Epithelial cell of esophagus (primary cell): Measurements from ENCODE around the gene RANBP3.
A peak's percentile ranks its signal among the peaks of the same experiment; 100 is the strongest.
"Not testable (repeated sequence)": the region's sequence is repeated elsewhere in the genome, so short reads cannot be mapped to it uniquely, and the experiment has no call there.

Experiments
- DNase-seq: peaks from one replicate; pipeline ENCODE4 v3.0.0; 2010; ENCODE audit warnings: low read depth
- H3K4me3 ChIP-seq: 2 replicates; pipeline ENCODE4 v1.5.1; 2011; ENCODE audit warnings: mild to moderate bottlenecking, low read length, control low read depth
- CTCF ChIP-seq: IDR thresholded peaks from 2 replicates; pipeline ENCODE4 v1.5.1; 2011; ENCODE audit warnings: low read depth, mild to moderate bottlenecking, low read length, control low read depth, inconsistent platforms; ENCODE audit not compliant: insufficient read depth; ENCODE audit errors: missing control alignments

Gene RANBP3

GRCh38 chr19:5889288-5889971 lies 88.5 kb downstream of the RANBP3 start:
- H3K4me3 ChIP-seq = no peak overlapping the region
- TF ChIP-seq CTCF = no peak
- DNase-seq = no peak

GRCh38 chr19:5884065-5884811 lies 93.7 kb downstream of the RANBP3 start:
- DNase-seq = peak; percentile 53
- H3K4me3 ChIP-seq = not testable (repeated sequence)

- peak; percentile 35 for DNase-seq
- H3K4me3 ChIP-seq = not testable (repeated sequence)
These were observed 94.6 kb downstream of the RANBP3 start for GRCh38 chr19:5883157-5883873.

GRCh38 chr19:5882421-5882968 lies 95.4 kb downstream of the RANBP3 start:
- H3K4me3 ChIP-seq = no peak overlapping the region
- TF ChIP-seq CTCF = no peak
- DNase-seq = no peak

GRCh38 chr19:5881543-5882299 lies 96.2 kb downstream of the RANBP3 start:
- TF ChIP-seq CTCF = no peak
- no peak overlapping the region for H3K4me3 ChIP-seq
- DNase-seq = no peak

GRCh38 chr19:5880604-5881078 lies 97.3 kb downstream of the RANBP3 start:
- no peak overlapping the region for H3K4me3 ChIP-seq
- DNase-seq = peak; percentile 57
- TF ChIP-seq CTCF = no peak

- H3K4me3 ChIP-seq = no peak overlapping the region
- DNase-seq = no peak
- no peak for TF ChIP-seq CTCF
These were observed 97.7 kb downstream of the RANBP3 start for GRCh38 chr19:5880196-5880595.
